IMR-90 (cell line): ENCODE measurements around the gene MSANTD1. TPM values are rescaled to one million over a fixed set of nuclear protein-coding genes. Genes with fewer than 3 reads are reported as not detected.
A peak's percentile ranks its signal among the peaks of the same experiment; 100 is the strongest.

Experiments used
- ATAC-seq: fragments of 200-7000 bp; cut with Tn5 transposase; 2 replicates; pipeline ENCODE4 v1.9.1; 2020; ENCODE audit warnings: low read depth, mild to moderate bottlenecking, moderate library complexity
- BruUV-seq: library from RNA; stranded (reverse); fragments of 400-500 nt; replicated peaks from 2 replicates; lab custom pipeline; 2021; lab: Mats Ljungman, UMichigan
- CTCF ChIA-PET: fragments of 300-600 bp; formaldehyde crosslinking; extraction: SDS; loops from one replicate; lab custom pipeline; 2021; ENCODE audit warnings: antibody characterized with exemption; lab: Yijun Ruan, JAX
- POLR2A ChIA-PET: fragments of 300-600 bp; sonication (Branson Sonifier 250); formaldehyde crosslinking; loops from one replicate; lab custom pipeline; 2022; ENCODE audit warnings: antibody characterized with exemption; ENCODE audit not compliant: unreplicated experiment; lab: Charles Lee
- DNase-seq: peaks from one replicate; pipeline ENCODE4 v3.0.0; 2013
- H2AFZ ChIP-seq: replicated peaks from 2 replicates; pipeline ENCODE3; 2013; ENCODE audit warnings: low read length, mild to moderate bottlenecking; ENCODE audit not compliant: poor library complexity
- H2AK5ac ChIP-seq: 2 replicates; pipeline ENCODE4 v1.6.1; 2013; ENCODE audit warnings: low read depth, low read length, inconsistent platforms
- H2AK9ac ChIP-seq: replicated peaks from 2 replicates; pipeline ENCODE3; 2013; ENCODE audit warnings: mild to moderate bottlenecking, low read depth, low read length, moderate library complexity; ENCODE audit not compliant: poor library complexity
- H2BK120ac ChIP-seq: 2 replicates; pipeline ENCODE4 v1.6.1; 2013; ENCODE audit warnings: low read depth, low read length, inconsistent platforms
- H2BK15ac ChIP-seq: 3 replicates; pipeline ENCODE4 v1.6.1; 2013; ENCODE audit warnings: low read depth, low read length, inconsistent platforms
- H2BK20ac ChIP-seq: 2 replicates; pipeline ENCODE4 v1.6.1; 2013; ENCODE audit warnings: low read depth, mild to moderate bottlenecking, inconsistent platforms, low read length, moderate library complexity
- H2BK5ac ChIP-seq: 2 replicates; pipeline ENCODE4 v1.6.1; 2013; ENCODE audit warnings: mild to moderate bottlenecking, low read depth, low read length, inconsistent platforms; ENCODE audit not compliant: poor library complexity, severe bottlenecking
- H3K14ac ChIP-seq: replicated peaks from 2 replicates; pipeline ENCODE4 v1.6.1; 2013; ENCODE audit warnings: low read depth, low read length, inconsistent platforms
- H3K18ac ChIP-seq: 2 replicates; pipeline ENCODE4 v1.6.1; 2013; ENCODE audit warnings: low read depth, low read length, control low read depth
- H3K23ac ChIP-seq: 2 replicates; pipeline ENCODE4 v1.6.1; 2013; ENCODE audit warnings: low read depth, low read length, inconsistent platforms
- H3K27ac ChIP-seq: 2 replicates; pipeline ENCODE4 v1.5.1; 2013; ENCODE audit warnings: mild to moderate bottlenecking, control low read depth, low read length; ENCODE audit not compliant: insufficient read depth
- H3K27me3 ChIP-seq: 2 replicates; pipeline ENCODE4 v1.6.1; 2013; ENCODE audit warnings: low read length; ENCODE audit not compliant: control insufficient read depth, insufficient read depth
- H3K36me3 ChIP-seq: 2 replicates; pipeline ENCODE4 v1.6.1; 2013; ENCODE audit warnings: low read length, mixed read lengths; ENCODE audit not compliant: control insufficient read depth, insufficient read depth
- H3K4ac ChIP-seq: 2 replicates; pipeline ENCODE4 v1.6.1; 2013; ENCODE audit warnings: low read depth, low read length, inconsistent platforms
- H3K4me1 ChIP-seq: 2 replicates; pipeline ENCODE4 v1.6.1; 2013; ENCODE audit warnings: low read length, mixed read lengths; ENCODE audit not compliant: control insufficient read depth, insufficient read depth
- H3K4me2 ChIP-seq: 2 replicates; pipeline ENCODE4 v1.6.1; 2013; ENCODE audit warnings: low read depth, mild to moderate bottlenecking, control low read depth, low read length, moderate library complexity
- H3K4me3 ChIP-seq: 2 replicates; pipeline ENCODE4 v1.5.1; 2013; ENCODE audit warnings: low read depth, mild to moderate bottlenecking, control low read depth, low read length, moderate library complexity; ENCODE audit not compliant: insufficient read depth
- H3K56ac ChIP-seq: 2 replicates; pipeline ENCODE4 v1.6.1; 2013; ENCODE audit warnings: low read length, inconsistent platforms; ENCODE audit not compliant: insufficient read depth; ENCODE audit errors: extremely low read depth
- H3K79me1 ChIP-seq, 2 experiments: 2 replicates each; pipeline ENCODE4 v1.6.1; 2013; ENCODE audit warnings: low read length in 2 of 2, inconsistent platforms in 1 of 2, low read depth in 1 of 2
- H3K9ac ChIP-seq: 2 replicates; pipeline ENCODE4 v1.6.1; 2013; ENCODE audit warnings: low read depth, low read length, control low read depth
- H3K9me1 ChIP-seq: 2 replicates; pipeline ENCODE4 v1.6.1; 2013; ENCODE audit warnings: low read length, inconsistent platforms; ENCODE audit not compliant: insufficient read depth
- H3K9me3 ChIP-seq: 2 replicates; pipeline ENCODE4 v1.6.1; 2013; ENCODE audit warnings: low read length; ENCODE audit not compliant: control insufficient read depth, insufficient read depth
- H4K20me1 ChIP-seq: 2 replicates; pipeline ENCODE4 v1.6.1; 2013; ENCODE audit warnings: low read length, inconsistent platforms; ENCODE audit not compliant: insufficient read depth
- H4K5ac ChIP-seq: 2 replicates; pipeline ENCODE4 v1.6.1; 2013; ENCODE audit warnings: mild to moderate bottlenecking, low read depth, low read length, control low read depth
- H4K8ac ChIP-seq, 2 experiments: 2 replicates each; pipeline ENCODE4 v1.6.1; 2013; ENCODE audit warnings: low read depth in 2 of 2, low read length in 2 of 2, control low read depth in 1 of 2, inconsistent platforms in 1 of 2
- H4K91ac ChIP-seq: 2 replicates; pipeline ENCODE4 v1.6.1; 2013; ENCODE audit warnings: low read depth, low read length, inconsistent platforms; ENCODE audit not compliant: insufficient read depth
- CEBPB ChIP-seq: IDR thresholded peaks from 2 replicates; pipeline ENCODE4 v1.6.1; 2012; ENCODE audit warnings: low read depth, low read length, improper control_type of control experiment
- MAZ ChIP-seq: IDR thresholded peaks from 2 replicates; pipeline ENCODE4 v1.6.1; 2012; ENCODE audit warnings: low read depth, mild to moderate bottlenecking, low read length, improper control_type of control experiment, moderate library complexity, borderline replicate concordance
- POLR2A ChIP-seq: IDR thresholded peaks from 2 replicates; pipeline ENCODE4 v1.6.1; 2012; ENCODE audit warnings: mild to moderate bottlenecking, low read depth, low read length
- RFX5 ChIP-seq: IDR thresholded peaks from 2 replicates; pipeline ENCODE4 v1.8.0; 2012; ENCODE audit warnings: low read depth, mild to moderate bottlenecking, low read length, moderate library complexity
- SMC3 ChIP-seq: fragments of 150-350 bp; IDR thresholded peaks from 2 replicates; pipeline ENCODE4 v1.6.1; 2016; ENCODE audit warnings: low read depth, mild to moderate bottlenecking, antibody characterized with exemption, low read length, moderate library complexity
- WGBS, 2 experiments: methylation state at CpG; one replicate each; pipeline versions ENCODE4 v1.1.5 to v1.1.7; 2013; ENCODE audit warnings: missing lambda C conversion rate in 2 of 2; ENCODE audit not compliant: insufficient read length in 1 of 2; ENCODE audit errors: extremely low coverage in 2 of 2; 5-methylcytosine and 5-hydroxymethylcytosine counted together
- dilution Hi-C: fragments of 300-500 bp; cut with HindIII; formaldehyde crosslinking; loops from one replicate; pipeline ENCODE4 v1.14.3; 2018; ENCODE audit warnings: low sequenced_read_pairs; ENCODE audit not compliant: unreplicated experiment
- in situ Hi-C: fragments of 300-500 bp; cut with MboI; formaldehyde crosslinking; loops from 3 replicates; pipeline ENCODE4 v1.14.3; 2019; ENCODE audit warnings: low sequenced_read_pairs, inconsistent platforms, mixed read lengths
- intact Hi-C: fragments of 100-400 bp; cut with micrococcal nuclease; formaldehyde crosslinking; loops from 2 replicates; pipeline ENCODE4 v1.10.0; 2022
- polyA plus RNA-seq, 3 experiments: library from polyadenylated mRNA; depleted of rRNA; stranded (reverse); fragments of >200 nt; gene quantifications; 2 replicates each; pipeline ENCODE4 v1.2.3, GENCODE V29; 2012; ENCODE audit warnings: low replicate concordance in 1 of 3
- total RNA-seq: library from RNA; depleted of rRNA; stranded (reverse); fragments of >200 nt; gene quantifications from 2 replicates; pipeline ENCODE4 v1.2.3, GENCODE V29; 2012
- TF ChIP-seq, protein P1 (sequence below): fragments of 150-350 bp; IDR thresholded peaks from 2 replicates; pipeline ENCODE4 v1.6.1; 2016; ENCODE audit warnings: low read depth, mild to moderate bottlenecking, low read length, moderate library complexity, borderline replicate concordance
- TF ChIP-seq, protein P2 (sequence below): conservative IDR thresholded peaks from 2 replicates; pipeline ENCODE4 v1.5.1; 2012; ENCODE audit warnings: mild to moderate bottlenecking, low read depth, low read length, improper control_type of control experiment
- TF ChIP-seq, protein P3 (sequence below): fragments of 150-350 bp; IDR thresholded peaks from 2 replicates; pipeline ENCODE4 v1.6.1; 2017; ENCODE audit warnings: mild to moderate bottlenecking, antibody characterized with exemption, low read length, low read depth

MSANTD1 gene
- total and polyA plus RNA-seq, 2 of the 4 experiments (the other 2 are of a cell fraction), result under 0.01 to 0.07 TPM

DNA sequence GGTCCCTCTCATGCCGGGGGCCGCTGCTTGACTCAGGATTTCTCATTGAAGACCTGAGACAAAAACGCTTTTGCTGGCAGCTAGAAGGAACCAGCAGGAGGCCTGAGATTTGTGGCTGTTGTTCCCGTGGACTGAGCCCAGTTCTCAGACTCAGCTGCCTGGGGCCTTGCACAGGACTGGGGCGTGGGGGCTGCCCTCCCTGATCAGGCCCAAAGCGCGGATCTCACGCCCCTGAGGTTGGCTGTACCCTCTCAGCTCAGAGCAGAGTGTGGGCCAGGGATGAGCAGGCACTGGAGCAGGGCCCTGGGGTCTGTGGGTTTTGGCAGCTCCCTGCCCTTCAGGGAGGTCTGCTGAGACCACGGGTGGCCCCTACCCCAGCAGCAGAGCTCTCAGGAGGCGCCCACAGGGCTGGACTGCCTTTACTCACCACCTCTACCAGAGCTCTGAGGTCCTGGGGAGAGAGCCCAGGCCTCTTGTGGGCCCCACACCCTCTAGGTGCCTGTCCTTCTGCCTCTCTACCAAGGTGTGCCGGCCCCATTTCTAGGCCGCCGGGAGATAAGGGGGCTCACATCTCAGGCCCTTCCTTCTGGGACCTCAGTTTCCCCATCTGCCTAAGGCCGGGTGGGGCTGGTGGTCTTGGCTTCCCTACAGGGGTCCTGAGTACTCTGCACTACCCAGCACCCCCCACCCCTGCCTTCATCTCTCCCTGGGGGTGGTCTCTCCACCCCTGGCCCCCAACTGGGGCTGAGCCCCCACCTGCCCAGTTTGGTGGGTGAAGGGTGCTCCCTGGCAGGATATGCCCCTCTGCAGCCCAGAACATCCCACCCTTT is 5.6 kb downstream of the MSANTD1 start (continued):
- no peak for TF ChIP-seq POLR2A

GRCh38 chr4:3255611-3256186 is 6.7 kb downstream of the MSANTD1 start:
- Histone ChIP-seq H3K9me1 (no peaks in the 10 kb centered on the region), H4K20me1 (no peaks in the 10 kb centered on the region), H2AK5ac (no peak overlapping the region), H3K79me1 (no peaks in the 10 kb centered on the region), H3K4me2 (no peak overlapping the region), H4K5ac (no peak overlapping the region), H3K9ac (no peak overlapping the region), H3K23ac (no peak overlapping the region), H3K27ac (no peak overlapping the region), H2BK120ac (no peak overlapping the region), H3K4ac (no peak overlapping the region), H3K4me1 (no peaks in the 10 kb centered on the region), H3K14ac (no peak overlapping the region), H4K91ac (no peak overlapping the region), H3K18ac (no peak overlapping the region), H2BK5ac (no peak overlapping the region), H4K8ac (no peak overlapping the region), H2AK9ac (peak overlapping the region; percentile 16), H3K56ac (no peak overlapping the region), H2AFZ (no peak overlapping the region), H3K27me3 (no peaks in the 10 kb centered on the region; the same call in 1 of the 2 replicates), H3K36me3 (no peaks in the 10 kb centered on the region), H3K4me3 (no peak overlapping the region), H2BK20ac (no peak overlapping the region), H3K9me3 (no peaks in the 10 kb centered on the region), H2BK15ac (no peak overlapping the region)
- dilution Hi-C loops, result no loop called here
- ATAC-seq (no peak), DNase-seq (no peak)
- POLR2A ChIA-PET, result no interaction called here
- in situ Hi-C loops, result no loop called here
- no TSS peak for BruUV-seq
- WGBS, 2 experiments, result 99% methylated on average over 19 of the region's 36 CpGs; no CpG with 5 or more reads in 1 of the 2 experiments
- TF ChIP-seq SMC3, result no peak
- TF ChIP-seq, protein P1, sequence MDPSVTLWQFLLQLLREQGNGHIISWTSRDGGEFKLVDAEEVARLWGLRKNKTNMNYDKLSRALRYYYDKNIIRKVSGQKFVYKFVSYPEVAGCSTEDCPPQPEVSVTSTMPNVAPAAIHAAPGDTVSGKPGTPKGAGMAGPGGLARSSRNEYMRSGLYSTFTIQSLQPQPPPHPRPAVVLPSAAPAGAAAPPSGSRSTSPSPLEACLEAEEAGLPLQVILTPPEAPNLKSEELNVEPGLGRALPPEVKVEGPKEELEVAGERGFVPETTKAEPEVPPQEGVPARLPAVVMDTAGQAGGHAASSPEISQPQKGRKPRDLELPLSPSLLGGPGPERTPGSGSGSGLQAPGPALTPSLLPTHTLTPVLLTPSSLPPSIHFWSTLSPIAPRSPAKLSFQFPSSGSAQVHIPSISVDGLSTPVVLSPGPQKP, result no peak
- no peak for TF ChIP-seq MAZ
- TF ChIP-seq CEBPB, result no peak
- no peak for TF ChIP-seq RFX5
- TF ChIP-seq, protein P2, sequence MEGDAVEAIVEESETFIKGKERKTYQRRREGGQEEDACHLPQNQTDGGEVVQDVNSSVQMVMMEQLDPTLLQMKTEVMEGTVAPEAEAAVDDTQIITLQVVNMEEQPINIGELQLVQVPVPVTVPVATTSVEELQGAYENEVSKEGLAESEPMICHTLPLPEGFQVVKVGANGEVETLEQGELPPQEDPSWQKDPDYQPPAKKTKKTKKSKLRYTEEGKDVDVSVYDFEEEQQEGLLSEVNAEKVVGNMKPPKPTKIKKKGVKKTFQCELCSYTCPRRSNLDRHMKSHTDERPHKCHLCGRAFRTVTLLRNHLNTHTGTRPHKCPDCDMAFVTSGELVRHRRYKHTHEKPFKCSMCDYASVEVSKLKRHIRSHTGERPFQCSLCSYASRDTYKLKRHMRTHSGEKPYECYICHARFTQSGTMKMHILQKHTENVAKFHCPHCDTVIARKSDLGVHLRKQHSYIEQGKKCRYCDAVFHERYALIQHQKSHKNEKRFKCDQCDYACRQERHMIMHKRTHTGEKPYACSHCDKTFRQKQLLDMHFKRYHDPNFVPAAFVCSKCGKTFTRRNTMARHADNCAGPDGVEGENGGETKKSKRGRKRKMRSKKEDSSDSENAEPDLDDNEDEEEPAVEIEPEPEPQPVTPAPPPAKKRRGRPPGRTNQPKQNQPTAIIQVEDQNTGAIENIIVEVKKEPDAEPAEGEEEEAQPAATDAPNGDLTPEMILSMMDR, result no peak
- TF ChIP-seq, protein P3, sequence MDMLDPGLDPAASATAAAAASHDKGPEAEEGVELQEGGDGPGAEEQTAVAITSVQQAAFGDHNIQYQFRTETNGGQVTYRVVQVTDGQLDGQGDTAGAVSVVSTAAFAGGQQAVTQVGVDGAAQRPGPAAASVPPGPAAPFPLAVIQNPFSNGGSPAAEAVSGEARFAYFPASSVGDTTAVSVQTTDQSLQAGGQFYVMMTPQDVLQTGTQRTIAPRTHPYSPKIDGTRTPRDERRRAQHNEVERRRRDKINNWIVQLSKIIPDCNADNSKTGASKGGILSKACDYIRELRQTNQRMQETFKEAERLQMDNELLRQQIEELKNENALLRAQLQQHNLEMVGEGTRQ, result no peak
- intact Hi-C loops, result no loop called here
- CTCF ChIA-PET, result no interaction called here
